Endothelial cell of umbilical vein (primary cell): ENCODE results near the gene EXOC7.

Experiments used
- CTCF ChIP-seq, 2 donors: IDR thresholded peaks; 1 replicate in 1 of 2; 2 replicates in 1 of 2; pipeline ENCODE4 v1.5.1; 2011; ENCODE audit warnings: low read length in 2 of 2, mild to moderate bottlenecking in 2 of 2, moderate library complexity in 2 of 2, control low read depth in 1 of 2, inconsistent platforms in 1 of 2, low read depth in 1 of 2; ENCODE audit not compliant: insufficient read depth in 1 of 2; ENCODE audit errors: extremely low read depth in 1 of 2
- EZH2 ChIP-seq: IDR thresholded peaks from 2 replicates; pipeline ENCODE4 v1.6.1; 2012; ENCODE audit warnings: borderline replicate concordance, low read depth, mild to moderate bottlenecking, moderate library complexity, low read length, inconsistent platforms; ENCODE audit not compliant: severe bottlenecking
- POLR2AphosphoS5 ChIP-seq: IDR thresholded peaks from 2 replicates; pipeline ENCODE4 v1.6.1; 2012; ENCODE audit warnings: low read depth, mild to moderate bottlenecking, control low read depth, low read length, moderate library complexity; ENCODE audit not compliant: insufficient read depth

GRCh38 chr17:76032073-76032779, 71.4 kb downstream of the EXOC7 start:
- TF ChIP-seq CTCF (IDR thresholded peaks at IDR 0.05; ENCODE audit: extremely low read depth in 1 of 2, insufficient read depth in 1 of 2, low read depth in 1 of 2, low read length in 2 of 2) (peak; percentile 35 to 69), EZH2 (no peak), POLR2AphosphoS5 (no peak)
